ENCODE data around the gene SPON2. TPM values are rescaled to one million over a fixed set of nuclear protein-coding genes. Genes with fewer than 3 reads are reported as not detected.

The SPON2 gene
- total and polyA plus RNA-seq, 2 of the 4 experiments (the other 2 are of a cell fraction): 21.1 to 177 TPM

- Histone ChIP-seq H4K8ac (ENCODE audit: low read depth in 2 of 2, low read length in 2 of 2) (no peak overlapping the region), H2BK15ac (ENCODE audit: low read depth, low read length) (no peak overlapping the region), H3K27ac (ENCODE audit: insufficient read depth, low read length) (no peak overlapping the region), H3K56ac (ENCODE audit: extremely low read depth, insufficient read depth, low read length) (no peak overlapping the region), H3K4me2 (ENCODE audit: low read depth, low read length) (no peak overlapping the region), H4K5ac (ENCODE audit: low read depth, low read length) (no peak overlapping the region), H2AK5ac (ENCODE audit: low read depth, low read length) (no peak overlapping the region), H2BK20ac (ENCODE audit: low read depth, low read length) (no peak overlapping the region), H4K91ac (ENCODE audit: insufficient read depth, low read depth, low read length) (no peak overlapping the region), H3K9me3 (ENCODE audit: control insufficient read depth, insufficient read depth, low read length) (peaks cover 21% of the 10 kb centered on the region), H2BK120ac (ENCODE audit: low read depth, low read length) (no peak overlapping the region), H2AK9ac (replicated peaks; ENCODE audit: low read depth, low read length, poor library complexity) (no peak overlapping the region), H3K4ac (ENCODE audit: low read depth, low read length) (no peak overlapping the region), H3K79me1 (ENCODE audit: low read depth in 1 of 2, low read length in 2 of 2) (no peaks in the 10 kb centered on the region), H2BK5ac (ENCODE audit: low read depth, low read length, poor library complexity, severe bottlenecking) (no peak overlapping the region), H3K4me1 (ENCODE audit: control insufficient read depth, insufficient read depth, low read length) (peaks cover 1% of the 10 kb centered on the region; the same call in 1 of the 2 replicates), H3K36me3 (ENCODE audit: control insufficient read depth, insufficient read depth, low read length) (no peaks in the 10 kb centered on the region), H2AFZ (replicated peaks; ENCODE audit: low read length, poor library complexity) (peak overlapping the region; percentile 9), H3K9me1 (ENCODE audit: insufficient read depth, low read length) (peaks cover 3% of the 10 kb centered on the region; the same call in 1 of the 2 replicates), H3K14ac (replicated peaks; ENCODE audit: low read depth, low read length) (no peak overlapping the region), H3K9ac (ENCODE audit: low read depth, low read length) (no peak overlapping the region), H4K20me1 (ENCODE audit: insufficient read depth, low read length) (no peaks in the 10 kb centered on the region; the same call in 1 of the 2 replicates), H3K4me3 (ENCODE audit: insufficient read depth, low read depth, low read length) (no peak overlapping the region), H3K23ac (ENCODE audit: low read depth, low read length) (no peak overlapping the region), H3K27me3 (ENCODE audit: control insufficient read depth, insufficient read depth, low read length) (peaks cover 48% of the 10 kb centered on the region), H3K18ac (ENCODE audit: low read depth, low read length) (no peak overlapping the region)
- ChIA-PET POLR2A (ENCODE audit: unreplicated experiment) (no interaction called here), CTCF (no interaction called here)
- DNase-seq (peak; percentile 25), ATAC-seq (ENCODE audit: low read depth) (no peak)
- intact Hi-C loops (cut with micrococcal nuclease) (no loop called here), in situ Hi-C loops (cut with MboI; ENCODE audit: low sequenced_read_pairs) (loop anchor here (25.0 kb wide), 1 partner anchor 483 kb away; no protein-coding TSS in a partner anchor), dilution Hi-C loops (cut with HindIII; ENCODE audit: low sequenced_read_pairs, unreplicated experiment) (no loop called here)
- no TSS peak for BruUV-seq (replicated peaks)
- 58% methylated on average over 15 of the region's 21 CpGs; no CpG with 5 or more reads in 1 of the 2 experiments for WGBS, 2 experiments (ENCODE audit: extremely low coverage in 2 of 2, insufficient read length in 1 of 2)
- TF ChIP-seq MXI1 (IDR thresholded peaks at IDR 0.05; ENCODE audit: borderline replicate concordance, low read depth, low read length) (no peak), BHLHE40 (IDR thresholded peaks at IDR 0.05; ENCODE audit: low read depth, low read length) (peak; percentile 53), SMC3 (IDR thresholded peaks at IDR 0.05; ENCODE audit: low read depth, low read length) (no peak), MAZ (IDR thresholded peaks at IDR 0.05; ENCODE audit: borderline replicate concordance, low read depth, low read length) (no peak), CHD1 (IDR thresholded peaks at IDR 0.05; ENCODE audit: low read depth, low read length) (no peak), RAD21 (IDR thresholded peaks at IDR 0.05; ENCODE audit: low read length) (no peak), RCOR1 (IDR thresholded peaks at IDR 0.05; ENCODE audit: insufficient replicate concordance, low read length) (no peak), CTCF (conservative IDR thresholded peaks at IDR 0.05; ENCODE audit: low read depth, low read length) (no peak), ELK1 (IDR thresholded peaks at IDR 0.05; ENCODE audit: borderline replicate concordance, low read depth, low read length) (no peak), USF2 (IDR thresholded peaks at IDR 0.05; ENCODE audit: low read depth, low read length) (peak; percentile 32; the same call in 1 of the 2 replicates)
These were observed 17.7 kb downstream of the SPON2 start for GRCh38 chr4:1154523-1155182.

Measured in IMR-90 (cell line).